Endometrial microvascular endothelial cells (primary cell): ENCODE results near the gene RUNX2. TPM values are rescaled to one million over a fixed set of nuclear protein-coding genes. Genes with fewer than 3 reads are reported as not detected.

Experiments used
- in situ Hi-C: cut with HindIII; loops from 2 replicates; pipeline ENCODE4 v1.10.0; 2017; ENCODE audit warnings: low sequenced_read_pairs, low pct_unique_long_range_greater_than_20kb; ENCODE audit errors: inconsistent ontology term
- total RNA-seq: library from RNA; depleted of rRNA; stranded (reverse); fragments of >200 nt; gene quantifications from one replicate; pipeline ENCODE4 v1.2.3, GENCODE V29; 2015; ENCODE audit errors: inconsistent ontology term

RUNX2 gene
- total RNA-seq, 1 donor from 2014 or later, result 0.09 TPM

- in situ Hi-C loops, result no loop called here
Observed at GRCh38 chr6:45531999-45532595, 204.0 kb downstream of the RUNX2 start.

DNA sequence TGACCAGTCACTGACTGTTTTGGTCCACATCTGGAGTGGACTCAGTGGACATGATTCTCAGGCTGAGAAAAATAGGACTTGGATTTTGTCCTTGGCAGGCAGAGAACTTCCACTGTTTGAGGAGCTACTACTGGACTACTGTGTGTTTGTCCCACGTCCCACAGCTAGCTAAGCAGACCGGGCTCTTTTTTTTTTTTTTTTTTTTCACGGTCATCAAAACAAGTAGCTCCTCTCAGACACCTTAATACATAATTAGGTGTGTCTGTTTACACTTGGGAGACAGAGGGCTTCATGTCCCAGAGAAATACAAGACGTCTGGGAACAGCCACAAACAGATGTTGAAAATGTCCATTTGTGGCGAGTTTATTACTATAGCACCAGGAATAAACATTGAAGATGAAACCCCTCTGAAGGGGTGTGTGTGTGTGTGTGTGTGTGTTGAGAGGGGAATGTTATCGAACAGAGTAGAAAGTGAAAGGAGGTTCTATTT, 204.6 kb downstream of the RUNX2 start:
- in situ Hi-C loops, result no loop called here

GRCh38 chr6:45533386-45533785, 205.3 kb downstream of the RUNX2 start:
- in situ Hi-C loops, result no loop called here

- in situ Hi-C loops, result no loop called here
Observed at GRCh38 chr6:45535933-45536332, 207.8 kb downstream of the RUNX2 start.

DNA sequence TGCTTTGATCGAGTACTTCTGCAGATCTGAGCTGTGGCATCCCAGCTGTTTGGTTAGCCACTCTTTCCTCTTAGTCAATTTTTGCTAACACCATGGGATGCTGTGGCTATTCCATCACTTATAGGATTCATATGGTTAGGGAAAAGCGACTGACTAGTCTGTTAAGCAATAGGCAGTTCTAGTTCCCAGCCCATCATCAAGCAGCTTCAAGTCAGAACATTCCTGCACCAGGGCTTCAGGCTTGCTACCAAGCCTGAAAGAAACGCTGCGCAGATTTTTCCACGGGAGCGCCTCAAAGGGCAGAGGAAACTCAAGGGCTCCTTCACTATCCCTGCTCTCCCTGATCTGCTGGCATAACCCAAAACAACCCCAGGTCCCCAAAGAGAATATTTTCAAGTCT, 209.4 kb downstream of the RUNX2 start:
- in situ Hi-C loops, result no loop called here

DNA sequence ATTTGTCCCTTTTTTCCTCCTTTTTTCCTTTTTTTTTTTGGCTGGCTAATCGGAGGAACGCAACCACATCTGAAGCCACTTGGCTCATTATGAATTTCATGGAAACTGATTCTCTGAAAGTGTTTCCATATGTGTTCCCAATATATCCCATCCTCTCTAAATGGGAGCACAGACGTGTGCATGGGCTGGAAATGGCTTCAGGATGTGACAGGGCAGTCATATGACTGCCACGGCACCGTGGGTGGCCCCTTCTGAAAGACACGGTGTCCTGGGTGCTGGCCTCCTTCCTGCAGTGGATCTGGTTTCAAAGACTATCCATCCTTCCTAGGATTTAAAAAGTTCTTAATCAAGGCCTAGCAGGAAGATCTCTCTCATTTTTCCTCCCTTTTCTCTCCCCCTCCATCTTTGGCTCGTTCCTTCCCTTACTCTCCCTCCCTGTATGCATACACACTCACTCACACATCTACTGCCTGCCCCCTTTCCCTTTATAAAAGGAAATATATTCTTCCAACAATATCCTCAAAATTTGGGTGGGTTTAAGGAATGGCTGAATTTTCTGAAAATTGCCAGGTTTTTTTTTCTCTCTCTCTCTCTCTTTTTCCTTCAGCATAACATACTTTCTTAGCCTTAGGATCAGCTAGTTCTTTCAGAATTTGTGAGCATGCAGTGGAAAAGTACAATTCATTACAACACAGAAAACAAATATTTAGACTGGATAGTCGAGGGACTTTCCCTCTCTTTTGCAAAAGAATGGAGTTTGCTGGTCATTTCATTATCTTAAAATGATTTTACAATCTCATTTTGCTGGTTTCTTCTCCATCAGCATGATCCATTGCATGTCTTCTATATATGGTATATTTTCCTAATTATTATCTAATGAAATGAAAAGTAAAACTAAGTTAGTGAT, 210.8 kb downstream of the RUNX2 start:
- in situ Hi-C loops, result no loop called here

DNA sequence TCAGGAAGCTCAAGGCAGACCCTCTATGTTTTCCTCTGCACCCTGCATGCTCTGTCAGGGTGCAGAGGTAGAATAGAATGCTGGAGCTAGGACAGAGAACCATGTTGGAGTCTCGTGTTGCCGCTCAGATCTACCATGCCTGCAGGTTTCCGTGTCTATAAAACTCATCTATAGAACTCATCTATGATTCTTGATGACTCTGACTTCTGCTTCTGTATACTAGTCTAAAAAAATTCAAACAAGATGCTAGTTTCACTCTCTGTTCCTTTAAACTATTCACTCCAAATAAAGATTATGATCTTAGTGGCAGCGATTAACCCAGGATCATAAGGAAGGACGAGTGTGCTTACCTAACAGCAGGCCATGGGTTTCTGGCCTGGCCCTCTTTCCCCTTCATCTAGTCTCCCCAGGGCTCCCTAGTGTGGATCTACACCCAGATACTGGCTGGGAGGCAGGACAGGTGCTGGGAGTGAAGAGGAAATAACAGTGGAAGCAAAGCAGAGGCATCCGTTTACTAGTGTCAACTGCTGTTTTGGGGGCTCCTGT, 212.3 kb downstream of the RUNX2 start:
- in situ Hi-C loops, result no loop called here

DNA sequence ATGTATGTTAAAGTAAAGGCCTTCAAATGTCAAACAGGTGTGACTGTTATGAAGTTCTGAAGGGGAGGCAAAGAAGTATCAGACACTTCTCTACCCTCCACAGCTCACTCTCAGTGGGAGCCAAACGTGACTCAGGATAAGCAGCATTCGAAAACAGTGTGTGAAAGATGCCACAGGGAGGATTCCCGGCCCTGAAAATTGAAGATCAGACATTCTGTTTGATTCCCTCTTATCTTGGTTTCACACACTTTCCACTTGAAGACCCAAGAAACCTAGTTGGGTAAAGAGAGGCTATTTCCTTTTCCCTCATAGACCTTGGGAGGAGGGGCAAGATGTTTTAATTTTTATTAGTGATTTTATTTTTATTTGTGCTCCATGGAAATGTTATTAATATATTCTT, 213.8 kb downstream of the RUNX2 start:
- in situ Hi-C loops, result no loop called here

DNA sequence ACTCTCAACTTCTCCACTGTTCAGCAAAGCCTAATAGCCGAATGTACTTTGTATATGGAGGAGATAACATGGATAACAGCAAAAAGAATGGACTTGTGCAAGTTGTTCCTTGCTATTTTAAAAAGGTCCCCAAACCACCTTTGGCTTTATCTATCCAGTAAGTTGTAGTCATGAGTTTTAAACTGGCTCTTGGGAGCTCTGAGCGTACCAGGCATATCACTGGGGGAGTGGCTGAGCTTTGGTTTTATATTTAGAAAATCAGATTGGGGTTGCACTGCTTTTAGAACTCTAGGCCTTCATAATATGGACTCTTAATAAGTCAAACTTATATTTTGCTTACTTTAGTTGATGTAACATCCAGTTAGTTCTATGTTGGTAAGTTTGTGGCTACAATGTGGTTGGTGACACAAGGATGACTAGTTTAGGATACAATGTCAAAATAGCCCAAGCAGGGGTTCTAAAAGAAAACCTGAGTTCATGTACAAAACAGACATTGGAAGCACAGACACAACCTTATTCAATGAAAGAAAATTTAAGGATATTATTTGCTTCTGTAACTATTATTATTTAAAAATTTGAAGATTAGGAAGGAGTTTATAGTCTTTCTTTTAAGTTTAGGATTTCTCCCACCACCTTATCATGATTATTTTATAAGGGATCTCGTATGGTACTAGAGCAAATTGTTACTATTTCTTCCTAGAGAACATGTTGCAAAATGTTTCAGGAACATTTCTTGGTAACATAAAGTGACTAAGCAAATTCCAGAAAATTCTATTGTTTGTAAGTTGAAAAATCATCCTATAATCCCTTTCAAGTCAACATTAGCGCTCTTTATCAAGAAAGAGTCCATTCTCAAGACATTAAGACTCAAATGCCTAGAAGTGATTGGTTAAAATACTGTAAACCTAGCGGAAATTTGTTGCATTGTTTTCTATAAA, 215.4 kb downstream of the RUNX2 start:
- in situ Hi-C loops, result no loop called here

DNA sequence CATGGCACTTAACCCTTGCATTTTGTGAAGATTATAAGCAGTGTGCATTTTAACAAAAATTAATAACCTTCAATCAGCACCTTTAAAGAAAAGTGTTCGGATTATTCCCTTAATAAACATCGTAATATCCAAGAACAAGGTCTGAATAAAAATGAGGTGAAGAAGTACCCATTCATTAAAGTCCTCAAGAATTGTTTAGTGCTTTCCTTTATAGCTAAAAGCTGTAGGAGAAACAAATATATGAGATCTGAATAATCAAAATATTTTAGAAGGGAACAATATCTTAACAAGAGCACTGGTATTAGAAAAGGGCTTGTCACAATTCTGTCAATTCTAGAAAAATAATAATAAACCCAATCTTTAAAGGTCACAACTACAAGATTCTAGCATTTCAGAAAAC, 217.3 kb downstream of the RUNX2 start:
- in situ Hi-C loops, result no loop called here

DNA sequence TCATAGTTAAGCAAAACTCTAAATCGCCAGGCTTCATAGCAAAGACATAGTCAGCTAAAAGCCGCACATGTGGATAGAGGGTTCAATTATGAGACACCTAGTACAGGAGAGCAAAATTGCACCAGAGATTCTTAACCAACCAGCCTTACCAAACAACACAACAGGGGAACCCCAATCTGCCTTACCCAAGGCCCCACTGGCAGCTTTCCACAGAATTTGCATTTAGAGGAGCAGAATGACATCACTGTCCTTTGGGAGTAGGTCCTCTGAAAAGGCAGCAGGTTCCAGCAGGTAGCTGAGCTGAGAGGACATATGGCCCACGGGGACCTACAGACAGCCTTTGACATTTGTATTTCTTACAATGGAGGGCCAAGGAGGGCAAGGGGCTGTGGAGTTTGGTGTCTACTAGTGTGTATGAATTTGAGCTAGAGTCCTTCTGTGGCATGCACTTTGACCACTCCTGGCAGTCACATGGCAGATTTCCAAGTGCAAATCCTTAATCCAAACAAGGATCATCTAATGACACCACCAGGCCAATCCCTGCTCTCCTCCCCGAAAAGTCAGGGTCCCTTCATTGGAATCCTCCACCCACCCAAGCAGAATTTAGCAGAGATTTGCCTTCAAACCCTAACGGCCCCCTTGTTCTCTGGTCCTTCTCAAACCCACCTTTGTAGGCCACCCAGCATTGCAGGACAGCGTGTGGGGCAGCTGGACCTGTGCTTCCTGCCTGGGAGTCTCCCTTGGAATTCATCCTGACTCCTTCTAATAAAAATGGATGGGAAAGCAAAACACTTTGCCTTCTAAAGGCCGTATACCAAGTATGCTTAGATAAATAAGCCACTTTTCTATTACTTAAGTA, 220.8 kb downstream of the RUNX2 start:
- in situ Hi-C loops, result no loop called here

GRCh38 chr6:45552536-45552935, 224.4 kb downstream of the RUNX2 start:
- in situ Hi-C loops, result no loop called here

DNA sequence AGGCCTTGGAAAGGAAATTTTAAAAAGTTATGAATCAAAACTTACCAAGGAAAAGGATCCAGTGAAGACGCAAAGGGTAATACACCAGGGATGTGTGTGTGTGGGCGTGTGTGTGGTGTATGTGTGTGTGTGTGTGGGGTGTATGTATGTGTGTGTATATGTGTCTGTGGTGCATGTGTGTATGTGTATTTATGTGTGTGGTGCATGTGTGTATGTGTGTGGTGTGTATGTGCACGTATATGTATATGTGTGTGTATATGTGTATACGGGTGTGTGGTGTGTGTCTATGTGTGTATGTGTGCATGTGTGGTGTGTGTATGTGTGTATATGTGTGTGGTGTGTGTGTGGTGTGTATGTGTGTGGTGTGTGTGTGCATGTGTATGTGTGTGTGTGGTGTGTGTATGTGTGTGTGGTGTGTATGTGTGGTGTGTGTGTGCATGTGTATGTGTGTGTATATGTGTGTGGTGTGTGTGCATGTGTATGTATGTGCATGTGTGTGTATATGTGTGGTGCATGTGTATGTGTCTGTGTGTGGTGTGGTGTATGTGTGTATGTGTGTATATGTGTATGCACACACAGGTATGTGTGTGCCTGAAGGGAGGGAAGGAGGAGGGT, 225.7 kb downstream of the RUNX2 start:
- in situ Hi-C loops, result no loop called here

DNA sequence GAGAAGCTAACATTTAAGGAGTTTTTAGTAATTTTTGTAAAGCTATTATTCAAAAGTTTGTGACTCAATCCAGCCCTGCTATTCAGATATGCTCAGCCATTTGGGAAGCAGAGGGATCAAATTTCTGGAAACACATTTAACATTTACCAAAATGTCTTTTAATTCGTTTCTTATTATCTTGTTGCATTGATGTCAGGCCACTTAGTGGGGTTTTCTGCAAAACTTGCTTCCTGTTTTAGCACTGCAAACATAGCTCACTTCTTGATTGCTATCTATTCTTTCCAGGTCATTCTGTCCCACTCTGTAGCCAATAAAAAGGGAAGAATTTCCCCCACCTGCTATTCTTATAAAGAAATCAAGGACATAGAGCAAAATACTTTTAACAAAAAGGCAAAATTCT, 226.5 kb downstream of the RUNX2 start:
- in situ Hi-C loops, result no loop called here

DNA sequence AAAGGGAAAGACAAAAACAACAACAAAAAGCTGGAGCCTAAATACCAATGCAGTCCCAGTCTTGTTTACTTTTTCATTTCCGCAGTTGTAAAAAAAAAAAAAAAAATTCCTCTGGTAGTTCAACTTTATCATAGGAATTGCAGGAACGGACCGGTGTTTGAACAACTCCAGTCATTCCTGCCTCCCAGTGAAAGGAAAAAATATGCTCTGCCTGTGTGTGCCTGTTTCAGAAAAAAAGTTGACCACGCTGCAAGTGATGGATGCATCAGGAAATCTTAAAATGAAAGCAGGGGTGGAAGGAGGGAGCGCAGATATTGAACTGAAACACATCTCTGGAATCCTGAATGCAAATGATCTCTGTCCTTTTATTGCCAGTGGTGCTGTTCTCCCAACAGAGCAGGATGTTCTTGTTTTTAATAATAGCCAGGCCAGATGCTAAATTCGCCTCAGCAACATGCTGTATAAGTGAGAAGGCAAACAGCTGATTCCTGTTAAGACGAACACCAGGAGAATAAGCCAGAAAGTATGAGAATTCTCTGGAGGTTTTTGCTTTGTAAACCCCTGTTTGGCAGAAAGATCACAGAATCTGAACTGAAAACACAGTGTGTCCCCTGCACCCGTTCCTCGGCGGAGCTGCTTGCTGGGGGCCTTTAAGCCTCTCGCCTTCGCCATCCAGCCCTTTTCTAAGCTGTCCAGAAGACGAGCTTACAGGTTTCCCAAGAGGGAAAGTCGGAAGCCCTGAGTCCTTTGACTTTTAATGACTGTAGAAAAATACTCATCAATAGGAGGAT, 228.0 kb downstream of the RUNX2 start:
- in situ Hi-C loops, result no loop called here

DNA sequence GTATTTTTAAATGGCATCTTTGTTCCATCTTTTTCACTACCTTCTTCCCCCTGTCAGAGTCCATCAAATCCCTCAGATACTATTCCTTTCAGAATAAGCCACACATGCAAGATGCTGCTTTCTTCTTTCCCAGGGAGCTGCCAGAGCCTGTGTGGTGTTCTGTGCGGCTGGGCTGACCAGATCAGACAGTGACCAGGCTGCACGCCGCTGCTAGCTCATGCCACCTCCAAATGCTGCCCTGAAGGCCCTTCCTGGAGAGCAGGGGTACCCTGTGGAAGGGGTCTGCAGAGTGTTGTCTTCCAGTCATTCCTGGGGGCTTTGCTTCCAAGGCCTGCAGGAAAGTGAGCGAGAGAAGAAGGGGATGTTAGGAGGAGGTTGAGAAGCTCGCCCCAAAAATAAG, 228.7 kb downstream of the RUNX2 start:
- in situ Hi-C loops, result no loop called here

DNA sequence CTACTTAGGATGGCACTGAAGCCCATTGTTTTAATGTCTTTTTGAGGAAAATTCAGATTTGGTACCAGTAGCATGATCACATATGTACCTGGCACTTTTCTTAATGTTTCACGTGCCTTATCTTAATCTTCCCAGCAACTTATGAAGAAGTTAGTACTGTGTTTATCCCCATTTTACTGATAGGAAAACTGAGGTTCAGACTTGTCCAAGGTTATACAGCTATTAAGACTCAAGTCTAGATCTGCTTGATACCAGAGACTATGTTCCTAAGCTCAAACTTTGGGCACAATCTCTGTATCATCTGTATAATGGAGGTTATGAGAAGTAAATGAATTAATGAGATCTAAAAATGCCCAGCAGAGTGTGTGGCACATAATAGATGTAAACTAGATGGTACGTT, 229.3 kb downstream of the RUNX2 start:
- in situ Hi-C loops, result no loop called here
